ENCODE results near the gene IFITM1. TPM values are rescaled to one million over a fixed set of nuclear protein-coding genes. Genes with fewer than 3 reads are reported as not detected.

The IFITM1 gene
- total RNA-seq, 2 donors from 2014 or later, result 95.7 to 97.1 TPM

DNA sequence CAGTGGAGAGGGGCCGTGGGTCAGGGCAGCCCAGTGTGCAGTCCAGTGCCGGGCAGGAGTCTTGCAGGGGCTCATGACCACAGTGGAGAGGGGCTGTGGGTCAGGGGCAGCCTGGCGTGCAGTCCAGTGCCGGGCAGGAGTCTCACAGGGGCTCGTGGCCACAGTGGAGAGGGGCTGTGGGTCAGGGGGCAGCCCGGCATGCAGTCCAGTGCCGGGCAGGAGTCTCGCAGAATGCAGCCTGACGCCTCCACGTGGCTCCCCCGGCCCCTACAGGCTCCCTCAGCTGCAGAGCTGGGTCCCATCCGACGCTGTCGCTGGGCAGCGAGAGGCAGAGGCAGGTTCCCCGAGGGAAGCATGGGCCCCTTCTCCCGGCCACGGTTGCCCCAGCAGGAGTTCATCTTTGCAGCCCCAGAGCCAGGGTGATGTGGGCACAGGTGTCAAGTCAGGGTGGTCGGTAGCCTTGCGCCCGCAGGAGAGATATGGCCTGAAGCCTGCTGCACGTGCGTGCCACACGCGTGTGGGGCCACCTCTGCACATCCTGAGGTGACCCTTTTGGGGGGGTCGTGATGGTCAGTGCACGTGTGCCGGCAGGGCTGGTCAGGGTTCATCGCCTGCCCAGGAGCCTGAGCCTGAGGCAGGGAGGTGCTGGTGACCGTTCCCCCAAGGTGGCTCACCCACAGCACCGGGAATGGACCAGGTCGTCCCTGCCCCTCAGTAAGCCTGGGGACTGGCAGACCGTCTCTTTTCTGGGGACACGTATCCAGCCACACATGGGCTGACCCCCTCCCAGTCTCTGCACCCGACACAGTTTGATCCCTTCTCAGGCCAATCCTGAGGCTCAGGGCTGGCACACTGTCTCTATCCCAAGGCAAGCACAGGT lies 17.4 kb upstream of the IFITM1 start:
- H3K27me3 Mint-ChIP-seq, result peaks cover 4% of the 10 kb centered on the region

DNA sequence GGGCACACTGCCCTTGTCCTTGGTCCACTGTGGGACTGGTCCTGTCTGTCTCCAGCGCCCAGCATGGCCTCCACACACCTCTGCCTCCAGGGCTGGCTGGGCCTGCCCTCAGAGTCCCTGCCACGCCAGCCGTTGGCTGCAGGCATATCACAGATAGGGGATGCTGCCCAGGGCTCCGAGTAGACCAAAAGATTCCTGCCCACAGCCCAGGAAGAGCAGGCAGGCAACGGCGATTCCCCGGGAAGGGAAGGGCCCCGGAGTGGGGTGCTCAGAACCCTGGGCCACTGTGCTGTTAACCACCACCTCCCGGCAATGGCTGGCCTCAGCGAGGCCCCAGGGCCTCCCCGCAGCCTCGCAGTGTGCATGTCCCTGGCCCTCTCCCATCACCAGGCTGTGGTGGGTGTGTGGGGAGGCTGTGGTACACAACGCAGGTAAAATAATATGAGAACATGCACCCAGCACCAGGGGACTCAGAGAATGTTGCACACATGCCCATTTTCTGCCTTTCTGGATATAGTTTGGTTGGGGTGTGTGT lies 16.7 kb upstream of the IFITM1 start:
- Mint-ChIP-seq H3K27me3 (peaks cover 4% of the 10 kb centered on the region), H3K4me1 (peaks cover 5% of the 10 kb centered on the region), H3K4me3 (peak overlapping the region; percentile 51), H3K27ac (peak overlapping the region; percentile 73), H3K36me3 (ENCODE audit: low read depth) (peaks cover 15% of the 10 kb centered on the region), H3K9me3 (no peaks in the 10 kb centered on the region)
- ATAC-seq (replicated peaks), result peak; percentile 35

More for the DNA sequence above, 17.4 kb upstream of the IFITM1 start:
- Mint-ChIP-seq H3K36me3 (ENCODE audit: low read depth) (peaks cover 17% of the 10 kb centered on the region), H3K27ac (peak overlapping the region; percentile 73), H3K9me3 (no peaks in the 10 kb centered on the region), H3K4me3 (no peak overlapping the region), H3K4me1 (peaks cover 5% of the 10 kb centered on the region)
- ATAC-seq (replicated peaks), result no peak

DNA sequence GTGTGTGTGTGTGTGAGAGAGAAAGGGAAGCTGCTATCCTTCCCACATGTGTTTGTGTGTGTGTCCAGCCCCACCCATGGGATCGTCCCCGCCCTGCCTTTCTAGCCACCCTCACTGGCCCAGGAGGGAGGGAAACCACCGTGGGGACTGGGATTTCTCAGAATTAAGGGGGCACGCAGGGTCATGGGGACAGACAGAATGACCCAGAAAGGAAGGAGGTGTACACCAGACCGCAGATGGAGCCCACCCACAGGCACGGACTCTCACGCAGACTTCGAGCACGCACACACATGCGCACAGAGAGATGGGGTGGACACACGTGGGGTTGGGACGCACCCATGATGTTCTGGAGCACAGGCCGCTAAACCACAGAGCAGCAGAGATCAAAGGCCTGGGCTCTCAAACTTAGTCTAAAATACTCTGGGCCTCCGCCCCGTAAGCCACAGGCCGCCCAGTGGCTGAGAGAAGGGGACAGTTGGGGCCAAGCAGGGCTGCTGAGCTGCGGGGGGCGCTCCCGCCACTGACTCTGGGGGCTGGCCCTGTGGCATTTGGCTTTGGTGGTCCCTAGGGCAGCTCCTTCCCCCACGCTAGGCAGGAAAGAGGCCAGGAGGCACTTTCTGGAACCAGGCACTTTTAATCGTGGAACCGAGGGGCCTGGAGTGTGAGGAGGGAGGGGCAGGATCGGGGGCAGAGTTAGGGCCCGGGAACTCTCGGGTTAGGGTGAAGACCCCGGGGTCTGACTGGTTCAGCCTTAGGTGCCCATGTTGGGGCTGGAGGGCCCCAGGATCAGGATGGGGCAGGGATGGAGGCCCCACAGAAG lies 16.0 kb upstream of the IFITM1 start:
- H3K27me3 Mint-ChIP-seq, result peaks cover 4% of the 10 kb centered on the region
- H3K27ac Mint-ChIP-seq, result peak overlapping the region; percentile 73
- peak; percentile 83 for ATAC-seq (replicated peaks)
- H3K36me3 Mint-ChIP-seq (ENCODE audit: low read depth), result peaks cover 15% of the 10 kb centered on the region
- peaks cover 10% of the 10 kb centered on the region for H3K4me1 Mint-ChIP-seq
- H3K4me3 Mint-ChIP-seq, result peak overlapping the region; percentile 51
- no peaks in the 10 kb centered on the region for H3K9me3 Mint-ChIP-seq

DNA sequence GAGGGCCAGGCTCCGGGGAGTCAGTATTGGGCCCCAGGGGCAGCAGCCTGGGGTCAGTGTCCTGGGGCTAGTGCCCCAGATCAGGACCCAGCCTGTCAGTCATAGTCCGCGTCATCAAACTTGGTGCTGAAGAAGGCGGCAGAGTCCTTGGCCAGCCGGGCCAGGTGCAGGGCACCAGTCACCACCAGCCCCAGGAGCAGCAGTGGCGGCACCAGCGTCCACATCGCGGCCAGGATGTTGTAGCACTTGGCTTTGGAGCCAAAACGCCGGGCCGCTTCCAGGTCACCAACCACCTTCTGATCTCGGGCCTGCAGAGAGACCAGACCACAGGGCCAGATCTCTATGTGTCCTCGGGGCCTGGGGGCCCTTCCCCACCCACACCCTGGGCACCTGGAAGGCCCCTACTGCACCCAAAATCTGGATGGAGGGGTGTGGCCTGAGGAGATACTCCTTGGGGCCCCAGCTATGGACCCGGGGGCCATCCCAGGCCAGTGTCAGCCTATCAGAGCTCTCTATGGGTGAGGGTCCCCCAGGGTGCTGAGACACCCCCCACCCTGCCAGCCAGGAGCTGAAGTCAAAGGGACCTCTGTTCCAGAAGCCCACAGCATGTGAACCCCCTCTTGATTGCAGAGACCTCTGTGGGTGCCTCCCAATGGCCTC lies 15.3 kb upstream of the IFITM1 start:
- peaks cover 15% of the 10 kb centered on the region for H3K36me3 Mint-ChIP-seq (ENCODE audit: low read depth)
- no peak overlapping the region for H3K4me3 Mint-ChIP-seq
- no peak for ATAC-seq (replicated peaks)

GRCh38 chr11:299081-299891 lies 14.6 kb upstream of the IFITM1 start, which contains the start of gene IFITM5:
IFITM5 (minus strand) TSS chr11:299526; CDS start chr11:299490, 36 bp downstream.
- H3K4me3 Mint-ChIP-seq, result no peak within 1 kb of the TSS
- no peak for ATAC-seq (replicated peaks)
- peaks cover 8% of the 10 kb centered on the region for H3K36me3 Mint-ChIP-seq (ENCODE audit: low read depth)
- peaks cover 4% of the 10 kb centered on the region for H3K27me3 Mint-ChIP-seq
- peaks cover 18% of the 10 kb centered on the region for H3K4me1 Mint-ChIP-seq
- no peaks in the 10 kb centered on the region for H3K9me3 Mint-ChIP-seq
- no peak within 1 kb of the TSS for H3K27ac Mint-ChIP-seq

More for the DNA sequence above, 15.3 kb upstream of the IFITM1 start:
- no peaks in the 10 kb centered on the region for H3K9me3 Mint-ChIP-seq
- H3K27me3 Mint-ChIP-seq, result peaks cover 4% of the 10 kb centered on the region
- no peak overlapping the region for H3K27ac Mint-ChIP-seq
- H3K4me1 Mint-ChIP-seq, result peaks cover 18% of the 10 kb centered on the region

- H3K36me3 Mint-ChIP-seq (ENCODE audit: low read depth), result no peaks in the 10 kb centered on the region
- ATAC-seq (replicated peaks), result no peak
- H3K4me1 Mint-ChIP-seq, result peaks cover 18% of the 10 kb centered on the region
- no peak overlapping the region for H3K27ac Mint-ChIP-seq
- H3K4me3 Mint-ChIP-seq, result no peak overlapping the region
- H3K27me3 Mint-ChIP-seq, result peaks cover 4% of the 10 kb centered on the region
- no peaks in the 10 kb centered on the region for H3K9me3 Mint-ChIP-seq
These were observed 13.7 kb upstream of the IFITM1 start for GRCh38 chr11:299951-300735.

- peaks cover 4% of the 10 kb centered on the region for H3K27me3 Mint-ChIP-seq
- H3K27ac Mint-ChIP-seq, result peak overlapping the region; percentile 75
- no peak for ATAC-seq (replicated peaks)
- peaks cover 4% of the 10 kb centered on the region for H3K36me3 Mint-ChIP-seq (ENCODE audit: low read depth)
- H3K4me3 Mint-ChIP-seq, result no peak overlapping the region
- H3K4me1 Mint-ChIP-seq, result peaks cover 18% of the 10 kb centered on the region
- H3K9me3 Mint-ChIP-seq, result no peaks in the 10 kb centered on the region
These were observed 10.5 kb upstream of the IFITM1 start for GRCh38 chr11:303363-303762.

GRCh38 chr11:304061-304506 lies 9.8 kb upstream of the IFITM1 start:
- H3K4me3 Mint-ChIP-seq, result no peak overlapping the region
- peaks cover 18% of the 10 kb centered on the region for H3K4me1 Mint-ChIP-seq
- ATAC-seq (replicated peaks), result no peak
- H3K27me3 Mint-ChIP-seq, result peaks cover 4% of the 10 kb centered on the region
- H3K36me3 Mint-ChIP-seq (ENCODE audit: low read depth), result peaks cover 12% of the 10 kb centered on the region
- no peaks in the 10 kb centered on the region for H3K9me3 Mint-ChIP-seq
- H3K27ac Mint-ChIP-seq, result no peak overlapping the region

DNA sequence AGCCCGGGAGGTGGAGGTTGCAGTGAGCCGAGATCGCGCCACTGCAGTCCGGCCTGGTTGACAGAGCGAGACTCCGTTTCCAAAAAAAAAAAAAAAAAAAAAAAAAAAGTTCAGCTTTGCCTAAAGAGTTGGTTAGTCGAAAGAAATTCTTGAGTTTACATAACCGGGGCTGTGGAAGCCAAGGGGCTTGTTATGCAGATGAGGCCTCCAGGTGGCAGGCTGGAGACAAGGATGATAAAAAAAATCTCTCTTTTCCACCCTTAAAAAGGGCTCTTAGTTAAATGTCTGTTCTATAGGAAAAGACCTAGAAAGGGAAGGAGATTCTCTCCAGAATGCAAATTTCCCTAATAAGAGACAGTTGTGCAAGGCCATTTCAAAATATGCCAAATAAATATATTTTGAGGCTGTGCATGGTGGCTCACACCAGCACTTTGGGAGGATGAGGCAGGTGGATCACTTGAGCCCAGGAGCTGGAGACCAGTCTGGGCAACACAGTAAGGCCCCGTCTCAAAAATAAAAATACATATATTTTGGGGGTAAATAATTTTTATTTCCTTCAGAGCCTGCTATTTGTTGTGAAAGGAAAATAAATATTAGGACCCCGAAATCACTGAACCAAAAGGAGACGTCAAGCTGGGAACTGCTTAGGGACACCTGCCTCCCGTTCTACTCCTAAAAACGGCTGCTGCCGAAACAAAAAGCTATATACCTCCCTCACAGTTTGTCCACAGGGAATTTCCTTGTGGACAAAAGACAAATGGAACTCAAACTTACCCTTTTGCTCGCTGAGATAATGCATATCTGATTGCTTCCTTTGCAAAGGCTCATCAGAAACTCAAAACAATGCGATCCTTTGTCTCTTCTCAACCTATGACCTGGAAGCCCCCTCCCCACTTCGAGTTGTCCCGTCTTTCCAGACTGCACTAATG lies 8.7 kb upstream of the IFITM1 start:
- H3K27me3 Mint-ChIP-seq, result peaks cover 4% of the 10 kb centered on the region
- H3K36me3 Mint-ChIP-seq (ENCODE audit: low read depth), result peaks cover 22% of the 10 kb centered on the region
- H3K9me3 Mint-ChIP-seq, result no peaks in the 10 kb centered on the region
- peaks cover 21% of the 10 kb centered on the region for H3K4me1 Mint-ChIP-seq
- no peak for ATAC-seq (replicated peaks)
- no peak overlapping the region for H3K27ac Mint-ChIP-seq
- H3K4me3 Mint-ChIP-seq, result no peak overlapping the region

GRCh38 chr11:305844-306211 lies 8.0 kb upstream of the IFITM1 start:
- H3K27ac Mint-ChIP-seq, result no peak overlapping the region

GRCh38 chr11:306645-307371 lies 7.0 kb upstream of the IFITM1 start:
- no peak for ATAC-seq (replicated peaks)
- Mint-ChIP-seq H3K9me3 (no peaks in the 10 kb centered on the region), H3K27ac (no peak overlapping the region), H3K27me3 (no peaks in the 10 kb centered on the region), H3K4me1 (peaks cover 22% of the 10 kb centered on the region), H3K36me3 (ENCODE audit: low read depth) (peaks cover 22% of the 10 kb centered on the region), H3K4me3 (peak overlapping the region; percentile 92)

More at GRCh38 chr11:305844-306211, 8.0 kb upstream of the IFITM1 start:
- no peaks in the 10 kb centered on the region for H3K9me3 Mint-ChIP-seq
- no peak for ATAC-seq (replicated peaks)
- H3K36me3 Mint-ChIP-seq (ENCODE audit: low read depth), result peaks cover 22% of the 10 kb centered on the region
- H3K27me3 Mint-ChIP-seq, result no peaks in the 10 kb centered on the region
- peaks cover 21% of the 10 kb centered on the region for H3K4me1 Mint-ChIP-seq
- no peak overlapping the region for H3K4me3 Mint-ChIP-seq

All from activated T-helper 17 cell treated with anti-CD3 and anti-CD28 coated beads, Interleukin-2, amount 50 U/mL, for 72 hours (primary cell).